DMS53 treated with DMSO at 0.1 percent for 48 hours (cell line): ENCODE results near the gene CTCFL.

Experiments used
- DNase-seq: peaks from one replicate; lab custom pipeline; 2025; ENCODE audit not compliant: unreplicated experiment; lab: John Stamatoyannopoulos, UW

Gene CTCFL, protein sequence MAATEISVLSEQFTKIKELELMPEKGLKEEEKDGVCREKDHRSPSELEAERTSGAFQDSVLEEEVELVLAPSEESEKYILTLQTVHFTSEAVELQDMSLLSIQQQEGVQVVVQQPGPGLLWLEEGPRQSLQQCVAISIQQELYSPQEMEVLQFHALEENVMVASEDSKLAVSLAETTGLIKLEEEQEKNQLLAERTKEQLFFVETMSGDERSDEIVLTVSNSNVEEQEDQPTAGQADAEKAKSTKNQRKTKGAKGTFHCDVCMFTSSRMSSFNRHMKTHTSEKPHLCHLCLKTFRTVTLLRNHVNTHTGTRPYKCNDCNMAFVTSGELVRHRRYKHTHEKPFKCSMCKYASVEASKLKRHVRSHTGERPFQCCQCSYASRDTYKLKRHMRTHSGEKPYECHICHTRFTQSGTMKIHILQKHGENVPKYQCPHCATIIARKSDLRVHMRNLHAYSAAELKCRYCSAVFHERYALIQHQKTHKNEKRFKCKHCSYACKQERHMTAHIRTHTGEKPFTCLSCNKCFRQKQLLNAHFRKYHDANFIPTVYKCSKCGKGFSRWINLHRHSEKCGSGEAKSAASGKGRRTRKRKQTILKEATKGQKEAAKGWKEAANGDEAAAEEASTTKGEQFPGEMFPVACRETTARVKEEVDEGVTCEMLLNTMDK

DNA sequence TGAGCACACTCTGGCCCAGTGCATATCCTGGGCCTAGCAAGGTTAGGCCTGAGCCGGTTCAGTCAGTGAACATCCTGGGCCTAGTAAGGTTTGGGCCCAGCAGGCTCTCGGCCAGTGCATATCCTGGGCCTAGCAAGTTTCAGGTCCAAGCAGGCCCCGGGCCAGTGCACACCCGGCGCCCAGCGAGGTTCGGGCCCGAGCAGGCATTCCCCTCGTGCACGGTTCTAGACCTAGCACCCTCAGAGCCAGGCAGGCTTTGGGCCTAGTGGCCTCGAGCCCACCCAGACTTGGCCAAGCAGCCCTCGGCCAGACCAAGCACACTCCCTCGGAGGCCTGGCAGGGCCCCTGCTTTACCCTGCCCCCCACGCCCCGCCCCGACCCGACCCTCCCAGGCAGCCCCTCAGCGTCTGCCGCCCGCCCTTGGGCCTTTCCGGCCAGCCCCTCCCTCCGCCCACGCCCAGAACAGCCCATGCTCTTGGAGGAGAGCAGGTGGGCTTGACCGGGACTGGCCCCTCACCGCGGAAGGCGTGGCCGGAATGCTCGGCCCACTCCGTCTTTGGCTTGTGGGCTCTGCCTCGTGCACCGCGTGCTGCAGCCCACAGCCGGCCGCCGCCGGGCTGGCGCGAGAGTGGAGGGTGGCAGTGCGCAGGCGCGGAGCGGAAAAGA is at the start of gene CTCFL:
TSS of gene CTCFL (minus strand) at position 630 of the 666 bp plus-strand sequence. CDS start 935 bp downstream, outside the sequence.
- no peak for DNase-seq

DNA sequence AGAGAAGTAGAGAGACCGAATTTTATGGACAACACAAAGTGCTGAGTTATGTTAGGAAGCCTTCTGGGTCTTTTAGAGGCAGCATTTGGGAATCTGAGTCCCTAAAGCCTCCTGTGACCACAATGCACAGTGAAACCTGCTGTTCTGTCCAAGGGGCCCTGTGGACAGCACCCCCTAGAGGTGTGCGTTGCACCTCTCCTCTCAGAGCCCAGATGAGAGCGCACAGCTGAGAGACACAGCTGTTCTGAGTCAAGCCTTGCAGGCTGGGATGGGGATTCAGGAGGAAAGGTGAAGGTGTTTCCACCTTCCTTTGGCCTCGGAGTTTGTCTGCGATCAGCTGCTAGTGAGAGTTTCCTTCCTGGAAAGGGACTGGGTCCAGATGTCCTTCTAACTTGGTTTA is 49.0 kb upstream of the CTCFL start:
- DNase-seq = no peak

DNA sequence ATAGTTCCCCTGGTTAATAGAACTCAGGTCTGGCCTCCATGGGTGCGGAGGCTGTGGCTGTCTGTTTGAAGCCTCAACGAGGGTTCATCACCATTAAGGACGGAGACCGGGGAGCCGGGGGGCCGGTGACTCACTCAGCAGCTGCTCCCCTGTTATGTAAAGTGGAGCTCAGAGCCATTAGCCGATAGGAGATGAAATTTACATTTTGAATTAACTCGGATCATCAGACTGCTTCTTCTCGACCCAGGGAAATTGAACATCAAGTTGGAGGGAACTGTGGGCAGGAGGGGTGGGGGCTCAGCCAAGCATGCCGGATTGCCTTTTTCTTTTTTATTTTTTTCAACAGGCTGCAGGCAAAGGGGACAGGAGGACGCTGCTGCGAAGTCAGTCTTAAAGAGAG is 48.3 kb upstream of the CTCFL start:
- DNase-seq = no peak

DNA sequence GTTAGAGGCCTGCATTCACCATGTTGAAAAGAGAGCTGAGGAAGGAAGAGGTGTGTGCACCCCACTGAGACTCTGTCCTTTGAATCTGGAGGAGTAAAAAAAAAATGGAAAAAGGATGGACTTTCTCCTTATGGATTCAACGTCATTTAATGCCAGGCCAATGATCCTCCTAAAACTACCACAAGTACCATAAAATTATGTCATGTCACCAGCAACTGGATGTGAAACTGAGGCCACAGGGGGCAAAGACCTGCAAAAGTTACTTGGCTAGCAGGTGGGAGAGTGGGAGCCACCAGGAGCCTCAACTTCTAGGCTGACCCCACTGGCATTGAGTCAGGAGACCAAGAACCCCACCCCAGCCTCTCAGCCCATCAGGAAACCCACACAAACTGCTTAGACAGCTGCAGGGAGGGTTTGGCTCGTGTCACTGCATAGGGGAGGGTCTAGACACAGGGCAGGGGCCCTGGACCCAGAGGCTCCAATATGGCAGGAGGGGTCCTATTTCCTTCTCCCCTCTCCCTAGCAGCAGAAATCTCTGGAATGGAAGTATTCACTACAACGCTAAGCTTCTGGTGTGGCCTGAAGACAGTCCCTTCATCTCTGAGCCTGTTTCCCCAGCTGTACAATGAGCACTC is 47.0 kb upstream of the CTCFL start:
- DNase-seq = no peak

DNA sequence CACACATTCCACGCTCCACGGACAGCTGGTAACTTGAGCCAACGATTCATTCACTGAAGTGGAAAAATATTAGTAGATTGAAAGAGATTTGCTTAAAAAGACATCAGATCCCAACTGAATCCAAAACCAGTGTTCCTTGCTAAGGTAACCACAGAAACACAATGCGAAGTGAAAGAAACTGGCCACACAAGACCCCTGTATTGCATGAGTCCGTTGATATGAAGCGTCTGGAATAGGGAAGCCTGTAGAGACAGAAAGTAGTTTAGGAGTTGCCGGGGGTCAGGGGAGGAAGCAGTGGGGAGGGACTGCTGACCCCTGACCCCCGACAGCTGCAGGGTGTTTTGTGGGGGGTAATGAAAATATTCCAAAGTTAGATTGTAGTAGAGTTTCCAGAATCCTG is 46.0 kb upstream of the CTCFL start:
- DNase-seq = no peak

DNA sequence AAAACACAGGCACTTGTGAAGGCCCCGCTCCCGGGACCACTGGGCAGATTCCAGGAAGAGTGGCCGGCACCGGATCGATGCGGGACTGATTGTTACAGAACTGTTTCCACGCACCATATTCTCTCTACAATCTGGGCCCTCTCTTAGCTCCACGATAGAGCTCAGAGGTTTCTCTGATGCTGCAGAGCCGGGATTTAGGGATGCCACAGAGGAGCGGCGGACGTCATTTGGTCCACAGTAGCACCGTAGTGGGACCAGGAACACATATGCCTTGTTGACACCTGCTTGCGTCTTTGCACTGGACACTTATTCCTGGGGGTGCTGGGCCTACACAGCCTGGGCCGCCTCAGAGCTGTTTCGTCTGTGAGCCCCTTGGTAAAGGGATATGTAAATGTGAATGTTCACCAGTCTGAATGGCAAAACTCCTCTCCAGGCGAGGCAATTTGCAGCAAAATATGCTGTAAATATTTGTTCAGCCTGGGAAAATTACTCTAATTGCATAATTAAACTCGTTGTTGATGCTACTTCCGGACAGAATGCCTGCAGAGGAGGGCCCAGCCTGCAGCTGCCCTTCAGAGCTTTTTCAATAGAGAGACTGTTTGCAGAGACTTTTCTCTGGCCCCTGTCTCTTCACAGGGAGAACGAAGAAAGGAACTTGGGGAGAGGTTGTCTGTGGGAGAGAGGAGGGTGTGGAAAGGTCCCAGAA is 45.4 kb upstream of the CTCFL start:
- no peak for DNase-seq

DNA sequence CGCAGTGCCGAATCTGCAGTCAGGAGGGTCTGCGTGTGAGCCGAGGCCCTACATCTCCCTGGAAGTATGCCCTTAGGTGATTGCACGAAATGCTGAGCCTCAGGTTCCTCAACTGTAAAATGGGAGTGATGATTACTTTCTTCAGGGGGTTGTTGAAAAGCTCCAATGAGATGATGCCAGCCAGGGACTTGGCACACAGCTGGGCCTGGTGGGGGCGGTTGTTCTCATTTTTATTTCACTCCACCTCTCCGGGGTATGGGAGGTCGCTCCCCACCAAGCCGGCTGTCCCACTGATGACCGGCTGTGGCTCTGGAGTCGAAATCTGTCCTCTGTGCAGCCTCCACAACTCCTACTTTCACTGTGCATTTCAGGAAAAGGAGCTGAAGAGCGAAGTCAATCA is 44.0 kb upstream of the CTCFL start:
- DNase-seq = no peak

DNA sequence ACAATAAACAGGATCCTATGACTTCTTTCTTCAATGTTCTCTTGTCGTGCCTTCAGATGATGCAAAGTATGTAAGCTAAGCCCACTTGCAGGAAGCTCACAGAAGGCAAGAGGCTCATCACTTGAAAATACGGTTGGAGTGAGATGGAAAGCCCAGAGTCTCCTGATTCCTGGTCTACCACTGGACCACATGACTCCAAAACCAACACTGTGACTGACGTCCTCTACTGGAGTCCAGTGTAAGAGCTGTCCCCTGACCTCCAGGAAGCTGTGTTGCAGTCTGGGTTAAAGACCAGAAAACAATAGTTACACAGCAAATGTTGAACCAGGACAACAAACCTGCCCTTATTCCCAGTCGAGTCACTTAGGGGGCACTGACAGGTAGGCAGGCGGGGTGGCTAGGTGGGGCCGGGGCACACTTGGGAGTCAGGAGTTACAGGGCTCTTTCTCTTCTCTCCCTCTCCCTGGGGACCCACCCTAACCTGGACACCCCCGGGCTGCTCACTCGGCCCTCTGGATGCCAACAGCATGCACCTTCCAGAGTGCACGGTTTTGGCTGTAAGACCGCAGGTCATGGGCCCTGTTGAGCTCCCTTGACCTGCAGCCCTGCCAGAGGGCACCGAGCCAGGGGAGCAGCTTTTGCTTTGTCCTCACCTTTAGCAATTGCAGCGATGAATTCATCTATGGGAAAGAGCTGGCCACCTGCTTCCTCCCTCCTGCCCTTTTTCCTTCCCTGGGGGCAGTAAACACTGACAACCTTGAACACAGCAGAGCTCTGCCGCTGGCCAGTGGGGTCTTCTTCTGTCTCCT is 43.4 kb upstream of the CTCFL start:
- no peak for DNase-seq

DNA sequence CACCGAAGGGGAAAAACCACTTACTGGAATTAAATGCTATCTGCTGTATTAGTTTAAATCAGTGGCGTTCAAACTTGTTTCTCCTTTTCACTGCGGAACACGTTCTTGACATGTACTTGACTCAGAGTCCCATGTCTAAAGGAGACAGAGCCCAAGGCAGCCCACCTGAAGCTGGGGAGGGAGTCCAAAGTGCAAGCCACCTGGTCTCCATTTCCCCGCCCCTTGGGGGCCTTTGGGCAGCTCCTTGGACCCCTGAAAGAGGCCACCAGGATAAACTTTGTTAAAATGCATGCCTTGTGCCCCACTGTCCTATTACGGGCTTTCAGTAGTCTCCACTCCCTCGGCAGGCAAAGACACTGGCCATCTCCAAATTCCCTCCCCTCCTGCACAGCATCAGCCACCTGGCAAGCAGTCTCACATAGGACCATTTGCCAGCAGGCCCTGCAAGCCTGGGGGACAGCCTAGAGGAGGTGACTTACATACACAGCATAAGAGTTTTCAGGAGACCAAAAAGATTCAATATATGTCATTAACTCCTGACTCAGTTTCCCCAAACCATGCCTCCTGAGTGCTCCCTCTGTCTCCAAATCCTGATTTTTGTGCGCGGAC is 42.6 kb upstream of the CTCFL start:
- DNase-seq = no peak

DNA sequence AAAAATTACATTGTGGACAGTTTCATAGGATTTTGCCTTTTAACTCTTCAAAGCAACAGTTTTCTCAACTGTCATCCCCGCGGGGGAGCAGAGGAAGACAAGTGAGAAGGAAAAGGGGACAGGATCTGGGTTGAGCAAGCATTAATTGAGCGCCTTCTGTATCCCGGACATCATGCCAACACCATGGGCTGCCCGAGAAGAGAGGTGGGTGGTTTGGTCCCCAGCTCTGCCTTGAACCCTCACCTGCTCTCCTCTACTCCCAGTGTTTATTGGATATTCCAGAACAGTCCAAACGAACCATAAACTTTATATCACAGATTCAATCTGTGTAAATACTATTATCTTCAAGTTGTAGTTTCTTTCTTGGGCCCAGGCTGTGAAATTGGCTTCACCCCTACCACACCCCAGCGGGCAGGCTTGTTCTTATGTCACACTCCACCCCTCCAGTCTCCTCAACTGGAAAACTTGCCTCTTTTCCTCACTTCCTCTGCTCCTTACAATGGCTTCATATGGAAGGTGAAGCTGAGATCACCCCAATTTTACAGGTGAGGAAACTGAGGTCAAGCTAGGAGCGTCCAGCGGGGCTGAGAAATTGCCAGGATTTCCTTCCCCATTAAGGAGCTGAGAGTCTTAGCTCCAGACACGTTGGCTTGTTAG is 42.0 kb upstream of the CTCFL start:
- DNase-seq = no peak

DNA sequence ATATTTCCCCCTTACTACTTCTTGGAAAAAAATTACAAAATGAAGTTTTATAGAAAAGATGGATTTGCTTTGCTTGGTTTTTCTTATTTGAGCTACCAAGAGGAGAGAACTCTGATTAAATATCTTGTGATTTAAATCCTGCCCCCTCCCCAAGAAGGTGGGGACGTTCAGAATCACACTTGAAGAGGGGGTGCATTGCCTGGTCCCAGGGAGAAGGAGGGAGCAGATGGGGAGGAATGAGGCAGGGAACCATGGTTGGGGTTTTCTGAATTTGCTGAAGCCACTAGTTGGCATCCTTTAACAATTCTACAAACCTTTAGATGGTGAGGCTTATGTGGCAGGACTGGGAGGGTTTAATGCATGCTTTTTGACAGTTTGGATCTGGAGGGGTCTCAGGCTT is 41.5 kb upstream of the CTCFL start:
- DNase-seq = no peak

DNA sequence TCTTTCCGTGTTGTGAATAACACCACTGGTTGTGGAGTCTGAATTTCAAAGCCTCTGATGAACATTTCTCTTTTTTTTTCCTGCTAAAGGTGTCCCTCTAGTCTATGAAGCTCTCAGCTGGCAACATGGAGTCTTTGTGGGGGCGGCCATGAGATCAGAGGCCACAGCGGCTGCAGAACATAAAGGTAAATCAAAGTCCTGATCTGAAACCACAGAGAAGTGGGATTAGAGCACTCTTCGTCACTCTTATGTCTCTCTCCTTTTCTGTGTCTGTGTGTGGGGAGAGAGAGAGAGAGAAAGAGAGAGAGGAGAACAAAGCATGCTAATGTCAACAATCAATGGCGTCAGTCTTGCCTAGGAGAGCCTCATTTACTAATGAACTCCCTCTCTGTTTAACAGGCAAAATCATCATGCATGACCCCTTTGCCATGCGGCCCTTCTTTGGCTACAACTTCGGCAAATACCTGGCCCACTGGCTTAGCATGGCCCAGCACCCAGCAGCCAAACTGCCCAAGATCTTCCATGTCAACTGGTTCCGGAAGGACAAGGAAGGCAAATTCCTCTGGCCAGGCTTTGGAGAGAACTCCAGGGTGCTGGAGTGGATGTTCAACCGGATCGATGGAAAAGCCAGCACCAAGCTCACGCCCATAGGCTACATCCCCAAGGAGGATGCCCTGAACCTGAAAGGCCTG is 40.2 kb upstream of the CTCFL start:
- DNase-seq = no peak

DNA sequence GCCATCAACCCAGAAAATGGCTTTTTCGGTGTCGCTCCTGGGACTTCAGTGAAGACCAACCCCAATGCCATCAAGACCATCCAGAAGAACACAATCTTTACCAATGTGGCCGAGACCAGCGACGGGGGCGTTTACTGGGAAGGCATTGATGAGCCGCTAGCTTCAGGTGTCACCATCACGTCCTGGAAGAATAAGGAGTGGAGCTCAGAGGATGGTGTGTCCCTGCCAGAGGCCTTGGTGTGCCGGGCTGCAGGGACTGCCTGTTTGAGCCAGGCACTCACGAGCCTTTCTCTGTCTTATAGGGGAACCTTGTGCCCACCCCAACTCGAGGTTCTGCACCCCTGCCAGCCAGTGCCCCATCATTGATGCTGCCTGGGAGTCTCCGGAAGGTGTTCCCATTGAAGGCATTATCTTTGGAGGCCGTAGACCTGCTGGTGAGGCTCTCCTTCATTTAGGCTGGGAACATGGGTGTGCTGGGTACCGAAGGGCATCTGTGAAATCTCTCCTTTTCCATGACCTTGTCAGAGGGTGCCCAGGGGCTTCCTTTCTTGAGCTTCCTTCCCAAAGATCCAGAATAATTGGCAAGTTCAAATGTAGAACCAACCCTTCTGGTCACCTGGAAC is 39.4 kb upstream of the CTCFL start:
- DNase-seq = no peak

DNA sequence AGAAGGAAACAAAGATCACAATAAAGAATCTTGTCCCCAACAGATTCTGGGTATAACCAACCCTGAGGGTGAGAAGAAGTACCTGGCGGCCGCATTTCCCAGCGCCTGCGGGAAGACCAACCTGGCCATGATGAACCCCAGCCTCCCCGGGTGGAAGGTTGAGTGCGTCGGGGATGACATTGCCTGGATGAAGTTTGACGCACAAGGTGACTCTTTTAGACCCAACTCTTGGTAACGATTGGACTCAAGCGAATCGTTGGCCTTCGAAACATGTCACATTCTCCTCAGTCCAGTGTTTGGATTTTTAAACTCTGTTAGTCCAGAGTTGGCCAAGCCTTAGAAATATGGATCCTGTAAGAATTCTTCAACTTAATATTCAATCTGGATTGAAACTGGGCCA is 38.6 kb upstream of the CTCFL start:
- no peak for DNase-seq

DNA sequence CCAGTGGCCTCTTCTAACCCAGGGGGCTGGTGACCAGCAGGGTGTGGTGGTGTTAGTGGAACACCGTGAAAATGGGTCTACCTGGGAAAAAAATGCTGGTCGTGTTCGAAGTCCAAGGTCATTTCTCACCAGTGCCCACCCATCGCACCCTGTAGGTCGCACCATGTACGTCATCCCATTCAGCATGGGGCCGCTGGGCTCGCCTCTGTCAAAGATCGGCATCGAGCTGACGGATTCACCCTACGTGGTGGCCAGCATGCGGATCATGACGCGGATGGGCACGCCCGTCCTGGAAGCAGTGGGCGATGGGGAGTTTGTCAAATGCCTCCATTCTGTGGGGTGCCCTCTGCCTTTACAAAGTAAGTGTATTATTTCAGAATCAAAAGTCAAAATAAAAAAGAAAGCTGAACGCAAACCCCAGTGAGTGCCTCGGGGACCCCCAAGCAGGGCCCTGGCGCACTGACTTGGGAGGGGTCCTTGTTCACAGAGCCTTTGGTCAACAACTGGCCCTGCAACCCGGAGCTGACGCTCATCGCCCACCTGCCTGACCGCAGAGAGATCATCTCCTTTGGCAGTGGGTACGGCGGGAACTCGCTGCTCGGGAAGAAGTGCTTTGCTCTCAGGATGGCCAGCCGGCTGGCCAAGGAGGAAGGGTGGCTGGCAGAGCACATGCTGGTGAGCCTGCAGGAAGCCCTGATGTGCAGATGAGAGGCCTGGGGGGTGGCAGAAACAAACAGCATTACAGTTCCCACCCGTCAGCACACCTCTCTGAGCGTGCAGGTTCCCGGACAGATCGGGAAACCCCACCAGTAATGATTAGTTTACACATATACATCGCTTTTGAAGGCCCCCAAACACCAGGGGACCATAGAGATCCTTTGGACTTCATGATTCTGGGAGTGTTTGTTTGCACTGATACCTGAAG is 37.9 kb upstream of the CTCFL start:
- no peak for DNase-seq

DNA sequence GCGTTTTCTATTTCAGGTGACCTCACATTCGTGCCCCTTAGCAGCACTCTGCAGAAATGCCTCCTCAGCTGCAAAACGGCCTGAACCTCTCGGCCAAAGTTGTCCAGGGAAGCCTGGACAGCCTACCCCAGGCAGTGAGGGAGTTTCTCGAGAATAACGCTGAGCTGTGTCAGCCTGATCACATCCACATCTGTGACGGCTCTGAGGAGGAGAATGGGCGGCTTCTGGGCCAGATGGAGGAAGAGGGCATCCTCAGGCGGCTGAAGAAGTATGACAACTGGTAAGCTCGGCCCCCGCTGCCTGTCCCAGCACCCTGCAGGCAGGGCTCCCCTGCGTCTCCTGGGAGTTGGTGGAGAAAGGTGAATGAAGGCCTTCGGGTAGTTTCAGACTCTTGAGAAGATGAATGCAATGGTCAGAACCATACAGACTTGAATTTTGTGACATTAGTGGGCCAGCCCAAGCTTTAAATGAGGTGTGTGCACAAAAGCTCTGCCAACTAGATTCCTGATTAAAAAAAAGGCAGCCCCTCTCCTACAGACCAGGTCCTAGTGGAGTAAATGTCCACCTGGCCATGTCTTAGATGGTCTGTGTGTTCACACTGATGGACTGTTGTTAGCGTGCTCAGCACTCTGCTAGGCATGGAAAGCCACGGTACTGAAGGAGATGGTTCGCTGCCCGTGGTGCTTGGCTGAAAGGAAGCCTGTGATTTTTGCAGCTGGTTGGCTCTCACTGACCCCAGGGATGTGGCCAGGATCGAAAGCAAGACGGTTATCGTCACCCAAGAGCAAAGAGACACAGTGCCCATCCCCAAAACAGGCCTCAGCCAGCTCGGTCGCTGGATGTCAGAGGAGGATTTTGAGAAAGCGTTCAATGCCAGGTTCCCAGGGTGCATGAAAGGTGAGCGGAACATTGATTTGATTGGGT is 36.7 kb upstream of the CTCFL start:
- no peak for DNase-seq
